Measurements from ENCODE around the gene DHX8.

DNA sequence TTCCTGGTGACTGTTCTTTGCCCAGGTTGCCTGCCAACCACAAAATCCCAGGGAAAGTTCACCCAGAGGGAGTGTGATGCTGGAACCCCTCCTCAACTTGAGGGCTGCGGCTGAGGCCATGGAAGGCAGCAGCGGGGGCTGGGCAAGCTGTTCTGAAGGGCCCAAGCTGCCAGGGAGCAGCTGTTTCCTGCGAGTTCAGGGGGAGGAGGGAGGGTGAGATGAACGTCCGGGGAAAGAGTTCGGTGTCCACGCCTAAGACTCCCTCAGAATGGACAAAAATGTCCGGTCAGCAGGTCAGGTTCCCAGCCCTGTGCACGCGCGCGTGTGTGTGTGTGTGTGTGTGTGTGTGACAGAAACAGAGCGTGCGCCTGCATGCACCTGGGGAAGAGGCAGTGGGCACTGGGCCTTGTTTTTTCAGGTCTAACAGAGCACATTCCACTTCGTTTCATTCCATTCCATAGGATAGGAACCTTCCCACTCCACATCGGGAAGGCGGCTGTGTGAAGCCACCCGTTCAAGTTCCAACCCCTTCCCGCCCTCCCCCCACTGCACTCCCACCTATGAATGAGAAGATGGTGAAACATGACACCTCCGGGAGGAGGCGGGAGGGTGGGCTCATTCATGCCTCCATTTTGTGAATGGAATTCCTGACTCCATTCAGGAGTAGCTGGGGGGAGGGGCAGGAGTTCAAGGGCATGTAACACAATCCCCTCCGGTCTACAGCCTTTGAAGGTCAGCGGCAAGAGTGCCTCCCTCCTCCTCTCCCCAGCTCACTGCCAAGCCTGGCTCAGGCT lies 46.7 kb downstream of the DHX8 start:
- no peak for TF ChIP-seq EZH2 (IDR thresholded peaks at IDR 0.05; ENCODE audit: insufficient read depth, poor library complexity, severe bottlenecking)
- TF ChIP-seq EZH2phosphoT487 (IDR thresholded peaks at IDR 0.05; ENCODE audit: insufficient read depth, low read depth): no peak
